Muscle layer of duodenum (tissue), 2 donors: ENCODE data around the gene GPRASP2.
"Not testable (repeated sequence)": the region's sequence is repeated elsewhere in the genome, so short reads cannot be mapped to it uniquely, and the experiment has no call there.

Source experiments
- H3K27ac ChIP-seq: one replicate; pipeline ENCODE4 v1.7.0; 2013; ENCODE audit warnings: mild to moderate bottlenecking, low read length
- H3K27me3 ChIP-seq: one replicate; pipeline ENCODE4 v1.7.0; 2013; ENCODE audit warnings: low read depth, mild to moderate bottlenecking, control low read depth, low read length
- H3K36me3 ChIP-seq, 2 donors: one replicate each; pipeline ENCODE4 v1.7.0; 2013; ENCODE audit warnings: low read length in 2 of 2, control low read depth in 1 of 2, mild to moderate bottlenecking in 1 of 2; ENCODE audit not compliant: insufficient read depth in 2 of 2, control insufficient read depth in 1 of 2
- H3K4me1 ChIP-seq, 2 donors: one replicate each; pipeline ENCODE4 v1.7.0; 2013; ENCODE audit warnings: low read length in 2 of 2, mild to moderate bottlenecking in 2 of 2, control low read depth in 1 of 2, moderate library complexity in 1 of 2; ENCODE audit not compliant: insufficient read depth in 2 of 2, control insufficient read depth in 1 of 2
- H3K4me3 ChIP-seq, 2 donors: one replicate each; pipeline ENCODE4 v1.7.0; 2013; ENCODE audit warnings: low read length in 2 of 2, low read depth in 1 of 2, mild to moderate bottlenecking in 1 of 2
- H3K9me3 ChIP-seq, 2 donors: one replicate each; pipeline ENCODE4 v1.7.0; 2013; ENCODE audit warnings: low read length in 2 of 2, control low read depth in 1 of 2, mild to moderate bottlenecking in 1 of 2; ENCODE audit not compliant: control insufficient read depth in 1 of 2
- donor health status: healthy.

The GPRASP2 gene

DNA sequence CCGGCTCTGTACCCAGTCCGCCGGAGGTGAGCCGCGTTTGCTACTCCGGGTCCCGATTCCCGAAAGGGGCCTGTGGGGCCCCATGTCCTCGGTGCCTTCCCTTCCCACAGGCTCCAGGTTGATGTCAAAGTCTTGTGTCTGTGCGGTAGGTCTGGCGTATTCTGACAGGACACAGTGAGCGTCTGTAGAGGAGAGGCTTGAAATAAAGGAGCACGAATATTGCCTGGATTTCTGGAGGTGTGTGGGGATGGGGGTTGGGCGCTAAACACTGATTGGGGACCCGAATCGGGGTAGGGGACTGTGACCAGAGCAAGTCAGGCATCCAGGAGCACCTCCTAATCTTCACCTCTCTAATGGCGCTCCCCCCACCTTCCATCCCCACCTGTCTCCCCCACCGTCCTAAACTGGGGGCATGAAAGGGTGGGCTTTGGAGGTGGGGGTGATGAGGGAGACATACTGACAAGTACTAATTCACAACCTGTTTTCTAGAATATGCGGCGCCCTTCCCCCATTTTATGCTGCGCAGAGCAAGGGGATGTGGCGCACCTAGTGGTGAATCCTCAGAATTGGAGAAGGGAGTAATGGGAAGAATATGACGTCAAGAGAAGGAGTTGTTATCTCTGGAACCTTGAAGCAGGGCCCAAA is 855 bp downstream of the GPRASP2 start:
- Histone ChIP-seq H3K9me3 (no peaks in the 10 kb centered on the region), H3K27ac (peak overlapping the region; percentile 74), H3K4me1 (no peaks in the 10 kb centered on the region), H3K36me3 (no peaks in the 10 kb centered on the region), H3K4me3 (peak overlapping the region; percentile 72 to 74), H3K27me3 (no peaks in the 10 kb centered on the region)

DNA sequence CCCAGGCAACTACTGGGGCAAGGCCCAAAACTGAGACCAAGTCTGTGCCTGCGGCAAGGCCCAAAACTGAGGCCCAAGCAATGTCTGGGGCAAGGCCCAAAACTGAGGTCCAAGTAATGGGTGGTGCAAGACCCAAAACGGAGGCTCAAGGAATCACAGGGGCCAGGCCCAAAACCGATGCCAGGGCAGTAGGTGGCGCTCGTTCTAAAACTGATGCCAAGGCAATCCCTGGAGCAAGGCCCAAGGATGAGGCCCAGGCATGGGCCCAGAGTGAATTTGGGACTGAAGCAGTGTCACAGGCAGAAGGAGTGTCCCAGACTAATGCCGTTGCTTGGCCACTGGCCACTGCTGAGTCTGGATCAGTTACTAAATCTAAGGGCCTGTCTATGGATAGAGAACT is 2.7 kb downstream of the GPRASP2 start:
- H3K27me3 ChIP-seq: no peaks in the 10 kb centered on the region
- no peak overlapping the region for H3K27ac ChIP-seq
- H3K4me1 ChIP-seq: no peaks in the 10 kb centered on the region
- no peak overlapping the region for H3K4me3 ChIP-seq
- H3K9me3 ChIP-seq: no peaks in the 10 kb centered on the region
- H3K36me3 ChIP-seq: no peaks in the 10 kb centered on the region

DNA sequence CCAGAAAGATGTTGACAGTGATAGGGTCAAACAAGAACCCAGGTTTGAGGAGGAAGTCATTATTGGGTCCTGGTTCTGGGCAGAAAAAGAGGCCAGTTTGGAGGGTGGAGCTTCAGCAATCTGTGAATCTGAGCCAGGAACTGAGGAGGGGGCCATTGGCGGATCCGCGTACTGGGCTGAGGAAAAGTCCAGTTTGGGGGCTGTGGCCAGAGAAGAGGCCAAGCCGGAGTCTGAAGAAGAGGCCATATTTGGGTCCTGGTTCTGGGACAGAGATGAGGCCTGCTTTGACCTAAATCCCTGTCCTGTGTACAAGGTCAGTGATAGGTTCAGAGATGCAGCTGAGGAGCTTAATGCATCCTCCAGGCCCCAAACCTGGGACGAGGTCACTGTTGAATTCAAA is 3.7 kb downstream of the GPRASP2 start:
- no peaks in the 10 kb centered on the region for H3K36me3 ChIP-seq
- H3K27me3 ChIP-seq: no peaks in the 10 kb centered on the region
- H3K4me1 ChIP-seq: no peaks in the 10 kb centered on the region
- H3K27ac ChIP-seq: no peak overlapping the region
- no peak overlapping the region for H3K4me3 ChIP-seq
- H3K9me3 ChIP-seq: no peaks in the 10 kb centered on the region

DNA sequence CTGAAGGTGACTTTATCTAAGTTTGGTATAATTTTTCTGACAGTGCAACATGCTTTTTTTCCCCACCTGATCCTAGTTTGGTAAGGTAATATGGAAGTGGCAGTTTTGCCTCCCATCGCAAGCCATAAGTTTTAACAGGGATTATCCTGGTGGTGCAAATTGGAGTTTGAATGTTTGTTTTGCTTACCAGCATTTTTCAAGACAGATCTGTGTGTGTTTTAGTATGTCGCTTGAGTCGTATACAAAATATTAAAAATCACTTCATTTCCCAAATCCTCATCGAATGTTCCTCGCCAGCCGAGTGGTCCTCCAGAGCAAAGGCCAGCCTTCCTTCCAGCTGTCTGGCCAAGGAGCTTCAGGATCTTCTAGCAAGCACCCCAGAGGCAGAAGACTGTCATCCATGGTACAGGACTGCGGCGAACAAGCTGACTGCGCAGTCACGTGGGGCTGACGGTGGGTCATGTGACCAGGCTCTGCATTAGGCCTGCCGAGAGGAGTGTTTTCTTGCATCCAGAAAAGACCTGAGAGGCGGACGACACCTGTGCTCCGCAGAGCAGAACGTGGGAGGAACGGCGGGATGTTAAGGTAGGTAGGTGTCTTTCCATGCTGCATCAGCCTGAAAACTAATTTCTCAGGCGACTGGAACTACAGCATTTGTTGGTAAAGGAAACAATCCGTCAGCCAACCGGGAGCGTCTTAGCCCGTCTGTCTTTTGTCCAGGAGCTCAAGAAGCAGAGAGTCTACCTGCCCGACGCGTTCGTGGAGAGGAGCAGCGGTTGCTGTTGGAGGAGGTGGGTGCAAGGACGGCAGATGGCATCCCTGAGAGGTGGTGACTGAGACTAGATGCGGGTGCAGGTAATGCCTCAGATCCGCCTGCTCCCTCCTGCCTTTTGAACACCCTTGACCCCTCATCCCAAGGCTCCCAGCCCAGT is 8.3 kb downstream of the GPRASP2 start, which contains the start of gene GPRASP3:
TSS of gene GPRASP3 (plus strand) at position 507 of the 932 bp plus-strand sequence. CDS start 28,253 bp downstream, outside the sequence.
- Histone ChIP-seq H3K36me3 (no peaks in the 10 kb centered on the region), H3K4me3 (peak within 1 kb of the TSS; percentile 57 to 67), H3K27me3 (no peaks in the 10 kb centered on the region), H3K27ac (no peak within 1 kb of the TSS), H3K9me3 (no peaks in the 10 kb centered on the region), H3K4me1 (no peaks in the 10 kb centered on the region)

DNA sequence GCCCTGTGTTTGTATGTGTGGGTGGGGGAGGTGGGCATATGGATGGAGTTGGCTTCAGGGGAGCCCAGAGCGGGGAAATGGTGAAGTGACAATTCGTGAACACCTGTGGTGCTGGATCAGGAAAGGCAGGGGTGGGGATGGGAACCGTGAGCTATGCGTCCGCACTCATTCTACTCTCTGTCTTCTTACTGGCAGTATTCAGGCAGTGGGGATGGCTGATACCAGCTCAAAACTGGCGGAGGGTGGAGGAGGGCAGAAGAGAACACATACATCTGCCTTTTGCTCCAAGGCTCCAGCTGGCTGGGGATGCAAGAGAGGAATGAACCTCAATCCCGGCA is 8.9 kb downstream of the GPRASP2 start:
- not testable (repeated sequence) for H3K27ac ChIP-seq, H3K9me3 ChIP-seq, H3K27me3 ChIP-seq, H3K36me3 ChIP-seq, H3K4me1 ChIP-seq
- peak overlapping the region; percentile 57 to 67 for H3K4me3 ChIP-seq

DNA sequence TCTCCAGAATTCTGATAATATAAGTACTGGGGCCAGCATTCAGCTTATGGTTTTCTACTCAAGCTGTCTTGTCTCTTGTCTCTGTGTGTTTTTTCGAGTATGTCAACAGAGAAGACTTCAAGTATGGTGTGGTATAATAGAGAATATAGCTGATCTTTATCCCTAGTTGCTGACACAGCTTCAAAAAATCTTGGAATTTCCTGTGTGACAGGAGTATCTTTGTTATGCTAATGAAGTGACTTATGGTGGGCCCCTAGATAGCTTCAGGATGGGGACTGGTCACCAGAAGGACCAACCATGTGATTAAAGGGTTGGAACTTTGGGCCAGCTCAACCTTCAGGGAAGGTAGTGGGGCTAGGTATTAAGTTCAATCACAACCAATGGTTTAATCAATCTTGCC is 11.2 kb downstream of the GPRASP2 start:
- H3K27ac ChIP-seq: no peak overlapping the region
- H3K4me1 ChIP-seq: no peaks in the 10 kb centered on the region
- H3K4me3 ChIP-seq: no peak overlapping the region
- no peaks in the 10 kb centered on the region for H3K27me3 ChIP-seq
- H3K9me3 ChIP-seq: no peaks in the 10 kb centered on the region
- no peaks in the 10 kb centered on the region for H3K36me3 ChIP-seq

DNA sequence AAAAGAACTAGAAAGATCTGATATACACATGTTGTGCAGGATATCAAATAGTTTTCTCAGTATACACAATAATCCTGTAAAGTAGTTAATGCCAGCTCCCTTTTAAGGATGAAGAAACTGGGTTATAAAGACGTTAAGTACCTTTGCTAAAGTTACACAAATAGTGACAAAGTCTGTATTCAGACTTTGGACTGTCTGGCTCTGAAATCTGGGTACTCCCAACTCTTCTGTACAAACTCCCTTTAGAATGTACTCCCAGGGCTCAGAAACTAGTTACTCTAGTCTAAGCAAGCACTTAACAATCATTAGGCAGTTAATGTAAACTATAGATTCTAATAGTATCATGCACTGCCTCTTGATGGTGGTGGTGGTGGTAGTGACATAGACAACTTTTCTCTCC is 15.5 kb downstream of the GPRASP2 start:
- no peaks in the 10 kb centered on the region for H3K27me3 ChIP-seq
- no peak overlapping the region for H3K4me3 ChIP-seq

DNA sequence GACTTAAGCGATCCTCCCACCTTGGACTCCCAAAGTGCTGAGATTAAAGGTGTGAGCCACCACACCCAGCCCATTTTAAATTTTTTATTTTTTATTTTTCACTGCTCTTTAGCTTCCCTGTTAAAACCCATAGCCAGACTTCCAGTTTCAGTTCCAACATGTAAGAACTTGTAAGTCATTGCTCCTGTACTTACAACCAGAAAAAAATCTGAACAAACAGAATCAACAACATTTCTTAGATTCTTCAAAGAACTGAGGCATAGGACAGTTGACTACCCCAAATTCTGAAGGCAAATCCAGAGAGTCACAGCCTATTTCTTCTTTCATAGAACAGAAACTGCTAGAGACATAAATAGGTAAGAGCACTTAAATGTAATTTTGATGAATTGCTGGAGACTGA is 16.4 kb downstream of the GPRASP2 start:
- Histone ChIP-seq H3K27me3 (no peaks in the 10 kb centered on the region), H3K4me3 (no peak overlapping the region), H3K9me3 (no peaks in the 10 kb centered on the region), H3K4me1 (no peaks in the 10 kb centered on the region), H3K27ac (no peak overlapping the region), H3K36me3 (no peaks in the 10 kb centered on the region)

More for the DNA sequence above, 15.5 kb downstream of the GPRASP2 start:
- H3K4me1 ChIP-seq: no peaks in the 10 kb centered on the region
- no peaks in the 10 kb centered on the region for H3K36me3 ChIP-seq
- H3K27ac ChIP-seq: no peak overlapping the region
- H3K9me3 ChIP-seq: no peaks in the 10 kb centered on the region

DNA sequence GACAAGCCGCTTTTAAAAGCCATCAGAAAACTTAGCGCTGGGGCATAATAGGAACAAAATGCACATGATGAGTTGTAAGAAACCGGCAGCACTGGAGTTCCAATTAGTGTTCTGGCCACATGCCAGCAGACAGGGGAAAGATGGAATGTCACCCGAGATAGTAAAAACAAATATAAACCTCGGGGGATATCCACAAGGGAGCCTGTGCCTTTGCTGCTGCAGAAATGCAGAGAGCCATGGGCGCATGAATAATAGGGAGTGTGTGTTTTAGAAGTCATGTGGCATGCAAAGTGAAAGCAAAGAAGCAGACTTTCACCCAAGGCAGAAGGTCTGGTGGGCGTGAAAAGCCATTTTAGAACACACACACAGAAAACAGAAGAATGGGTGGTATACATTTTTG is 27.4 kb downstream of the GPRASP2 start:
- Histone ChIP-seq H3K27me3 (no peaks in the 10 kb centered on the region), H3K4me3 (no peak overlapping the region), H3K4me1 (no peaks in the 10 kb centered on the region), H3K9me3 (no peaks in the 10 kb centered on the region), H3K36me3 (no peaks in the 10 kb centered on the region), H3K27ac (no peak overlapping the region)

DNA sequence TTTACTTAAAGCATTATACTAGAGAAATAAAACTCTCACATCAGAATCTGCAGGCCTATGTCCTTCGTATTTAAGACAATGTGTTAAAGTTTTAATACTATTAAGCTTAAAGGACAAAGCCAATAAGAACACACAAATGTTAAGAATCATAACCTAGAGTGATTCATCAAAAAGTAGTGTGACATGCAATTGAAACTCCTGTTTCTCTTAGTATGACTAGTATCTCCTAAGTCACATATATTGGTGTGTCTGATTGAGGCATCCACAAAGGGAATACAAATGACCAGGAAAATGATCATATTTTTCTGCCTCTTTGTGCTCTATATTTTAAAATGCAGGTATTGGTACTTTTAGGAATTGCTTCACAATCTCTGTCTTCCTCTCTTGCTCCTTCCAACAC is 32.1 kb downstream of the GPRASP2 start:
- Histone ChIP-seq H3K36me3 (no peaks in the 10 kb centered on the region), H3K4me3 (no peak overlapping the region), H3K27ac (no peak overlapping the region), H3K9me3 (no peaks in the 10 kb centered on the region), H3K4me1 (no peaks in the 10 kb centered on the region), H3K27me3 (no peaks in the 10 kb centered on the region)

DNA sequence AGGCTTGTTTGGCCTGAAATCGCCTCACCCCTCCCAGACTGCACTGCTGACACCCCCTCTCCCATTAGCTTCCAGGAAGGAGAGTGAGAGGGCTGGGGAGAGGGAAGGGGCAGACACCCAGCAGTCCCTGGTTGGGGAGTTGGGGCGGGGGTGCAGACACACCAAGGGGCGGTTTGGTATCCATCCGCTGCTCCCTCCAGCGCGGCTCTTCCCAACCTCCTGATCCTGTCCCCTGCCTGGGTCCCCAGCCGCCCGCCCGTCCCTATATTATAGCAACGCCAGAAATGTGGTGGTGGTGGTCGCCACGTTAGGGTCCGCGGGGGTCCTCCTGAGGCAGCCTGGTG is 33.2 kb downstream of the GPRASP2 start:
- Histone ChIP-seq H3K4me1 (no peaks in the 10 kb centered on the region), H3K27ac (no peak overlapping the region), H3K9me3 (no peaks in the 10 kb centered on the region), H3K4me3 (peak overlapping the region in 1 of 2 donors; percentile 69), H3K27me3 (no peaks in the 10 kb centered on the region), H3K36me3 (no peaks in the 10 kb centered on the region)
